Measurements from ENCODE around the gene GCDH.

Gene GCDH

GRCh38 chr19:12937093-12937926 is 46.4 kb downstream of the GCDH start:
- Mint-ChIP-seq H3K36me3 (ENCODE audit: low read depth) (peaks cover 44% of the 10 kb centered on the region), H3K4me3 (peak overlapping the region; percentile 99), H3K4me1 (ENCODE audit: low read depth) (peaks cover 48% of the 10 kb centered on the region), H3K9me3 (no peaks in the 10 kb centered on the region), H3K27ac (peak overlapping the region; percentile 89), H3K27me3 (ENCODE audit: low read depth) (no peaks in the 10 kb centered on the region)

- Mint-ChIP-seq H3K9me3 (no peaks in the 10 kb centered on the region), H3K27me3 (ENCODE audit: low read depth) (no peaks in the 10 kb centered on the region), H3K4me3 (peak within 1 kb of the TSS; percentile 99), H3K4me1 (ENCODE audit: low read depth) (peaks cover 41% of the 10 kb centered on the region), H3K36me3 (ENCODE audit: low read depth) (peaks cover 45% of the 10 kb centered on the region), H3K27ac (peak within 1 kb of the TSS; percentile 89)
Observed at GRCh38 chr19:12937927-12938778, 47.2 kb downstream of the GCDH start, which contains the start of gene CALR. Gene CALR (plus strand): TSS chr19:12938609. CDS start chr19:12938680, 71 bp downstream.

- H3K4me3 Mint-ChIP-seq: peak overlapping the region; percentile 99
- no peaks in the 10 kb centered on the region for H3K9me3 Mint-ChIP-seq
- peaks cover 50% of the 10 kb centered on the region for H3K36me3 Mint-ChIP-seq (ENCODE audit: low read depth)
- peaks cover 42% of the 10 kb centered on the region for H3K4me1 Mint-ChIP-seq (ENCODE audit: low read depth)
- H3K27ac Mint-ChIP-seq: peak overlapping the region; percentile 89
- no peaks in the 10 kb centered on the region for H3K27me3 Mint-ChIP-seq (ENCODE audit: low read depth)
Observed at GRCh38 chr19:12938779-12939601, 48.0 kb downstream of the GCDH start.

GRCh38 chr19:12939975-12940423 is 49.0 kb downstream of the GCDH start:
- Mint-ChIP-seq H3K4me1 (ENCODE audit: low read depth) (peaks cover 47% of the 10 kb centered on the region), H3K27ac (peak overlapping the region; percentile 89), H3K9me3 (no peaks in the 10 kb centered on the region), H3K36me3 (ENCODE audit: low read depth) (peaks cover 60% of the 10 kb centered on the region), H3K4me3 (peak overlapping the region; percentile 99), H3K27me3 (ENCODE audit: low read depth) (no peaks in the 10 kb centered on the region)

GRCh38 chr19:12940897-12941296 is 49.9 kb downstream of the GCDH start:
- Mint-ChIP-seq H3K27ac (peak overlapping the region; percentile 74), H3K4me1 (ENCODE audit: low read depth) (peaks cover 53% of the 10 kb centered on the region), H3K27me3 (ENCODE audit: low read depth) (no peaks in the 10 kb centered on the region), H3K4me3 (peak overlapping the region; percentile 99), H3K9me3 (no peaks in the 10 kb centered on the region), H3K36me3 (ENCODE audit: low read depth) (peaks cover 68% of the 10 kb centered on the region)

- Mint-ChIP-seq H3K27me3 (ENCODE audit: low read depth) (no peaks in the 10 kb centered on the region), H3K27ac (peak overlapping the region; percentile 91), H3K36me3 (ENCODE audit: low read depth) (peaks cover 79% of the 10 kb centered on the region), H3K4me3 (peak overlapping the region; percentile 19), H3K4me1 (ENCODE audit: low read depth) (peaks cover 52% of the 10 kb centered on the region), H3K9me3 (no peaks in the 10 kb centered on the region)
Observed at GRCh38 chr19:12943437-12944044, 52.6 kb downstream of the GCDH start.

- H3K27ac Mint-ChIP-seq: peak overlapping the region; percentile 67
- H3K36me3 Mint-ChIP-seq (ENCODE audit: low read depth): peaks cover 74% of the 10 kb centered on the region
- no peaks in the 10 kb centered on the region for H3K9me3 Mint-ChIP-seq
- H3K27me3 Mint-ChIP-seq (ENCODE audit: low read depth): no peaks in the 10 kb centered on the region
- H3K4me1 Mint-ChIP-seq (ENCODE audit: low read depth): peaks cover 50% of the 10 kb centered on the region
- no peak overlapping the region for H3K4me3 Mint-ChIP-seq
Observed at GRCh38 chr19:12944104-12944674, 53.2 kb downstream of the GCDH start.

- Mint-ChIP-seq H3K27ac (peak within 1 kb of the TSS; percentile 93), H3K36me3 (ENCODE audit: low read depth) (peaks cover 68% of the 10 kb centered on the region), H3K4me3 (peak within 1 kb of the TSS; percentile 89), H3K27me3 (ENCODE audit: low read depth) (no peaks in the 10 kb centered on the region), H3K4me1 (ENCODE audit: low read depth) (peaks cover 37% of the 10 kb centered on the region), H3K9me3 (no peaks in the 10 kb centered on the region)
Observed at GRCh38 chr19:12945479-12946091, 54.6 kb downstream of the GCDH start, which contains the start of gene RAD23A. Gene RAD23A (plus strand): TSS chr19:12945862. CDS start chr19:12945949, 87 bp downstream.

GRCh38 chr19:12946092-12946721 is 55.2 kb downstream of the GCDH start:
- Mint-ChIP-seq H3K27ac (peak overlapping the region; percentile 75), H3K27me3 (ENCODE audit: low read depth) (no peaks in the 10 kb centered on the region), H3K4me3 (peak overlapping the region; percentile 84), H3K36me3 (ENCODE audit: low read depth) (peaks cover 67% of the 10 kb centered on the region), H3K9me3 (no peaks in the 10 kb centered on the region), H3K4me1 (ENCODE audit: low read depth) (peaks cover 33% of the 10 kb centered on the region)

GRCh38 chr19:12946731-12947496 is 56.0 kb downstream of the GCDH start:
- Mint-ChIP-seq H3K4me1 (ENCODE audit: low read depth) (peaks cover 33% of the 10 kb centered on the region), H3K27ac (peak overlapping the region; percentile 75), H3K36me3 (ENCODE audit: low read depth) (peaks cover 66% of the 10 kb centered on the region), H3K27me3 (ENCODE audit: low read depth) (no peaks in the 10 kb centered on the region), H3K4me3 (peak overlapping the region; percentile 84), H3K9me3 (no peaks in the 10 kb centered on the region)

- peaks cover 31% of the 10 kb centered on the region for H3K4me1 Mint-ChIP-seq (ENCODE audit: low read depth)
- H3K27ac Mint-ChIP-seq: no peak overlapping the region
- H3K36me3 Mint-ChIP-seq (ENCODE audit: low read depth): peaks cover 64% of the 10 kb centered on the region
- H3K27me3 Mint-ChIP-seq (ENCODE audit: low read depth): no peaks in the 10 kb centered on the region
- H3K4me3 Mint-ChIP-seq: no peak overlapping the region
- H3K9me3 Mint-ChIP-seq: no peaks in the 10 kb centered on the region
Observed at GRCh38 chr19:12947702-12948611, 57.0 kb downstream of the GCDH start.
